ENCODE data around the gene H2AZ2.
"Not testable (repeated sequence)": the region's sequence is repeated elsewhere in the genome, so short reads cannot be mapped to it uniquely, and the experiment has no call there.

Gene H2AZ2

DNA sequence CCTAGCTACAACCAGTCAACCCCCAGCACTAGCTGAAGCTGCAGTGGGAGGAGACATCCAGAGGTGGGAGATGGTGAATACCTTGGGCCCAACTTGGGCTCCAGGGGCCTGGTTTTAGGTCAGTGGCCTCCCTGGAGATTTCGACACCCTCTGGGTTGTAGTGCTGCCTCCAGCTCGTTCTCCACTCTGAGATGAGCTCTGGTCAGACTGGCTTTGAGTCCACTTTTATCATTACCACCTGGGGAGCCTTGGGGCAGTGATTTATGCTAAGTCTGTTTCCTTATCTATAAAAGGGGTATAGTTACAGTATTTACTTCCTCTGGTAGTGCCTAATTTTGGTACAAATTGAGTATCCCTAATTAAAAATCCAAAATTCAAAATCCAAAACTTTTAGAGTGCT is 28.6 kb downstream of the H2AZ2 start:
- DNase-seq (ENCODE audit: low read depth, low spot score) = no peak

DNA sequence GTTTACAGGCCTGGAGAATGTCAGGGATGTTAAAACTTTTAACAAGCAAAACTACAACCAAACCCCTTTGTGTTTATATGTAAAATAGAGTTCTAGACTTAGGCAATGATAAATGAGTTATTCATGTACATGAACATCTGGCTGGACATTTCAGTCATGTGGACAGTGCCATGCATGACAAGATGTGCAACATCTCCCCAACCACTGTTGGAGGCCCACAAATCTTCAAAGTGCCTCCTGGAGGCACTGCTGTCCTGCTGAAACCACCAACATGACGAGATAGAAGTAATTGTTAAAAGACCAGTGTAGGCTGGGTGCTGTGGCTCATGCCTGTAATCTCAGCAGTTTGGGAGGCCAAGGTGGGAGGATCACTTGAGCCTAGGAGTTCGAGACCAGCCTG is 33.0 kb downstream of the H2AZ2 start:
- no peak for DNase-seq (ENCODE audit: low read depth, low spot score)

DNA sequence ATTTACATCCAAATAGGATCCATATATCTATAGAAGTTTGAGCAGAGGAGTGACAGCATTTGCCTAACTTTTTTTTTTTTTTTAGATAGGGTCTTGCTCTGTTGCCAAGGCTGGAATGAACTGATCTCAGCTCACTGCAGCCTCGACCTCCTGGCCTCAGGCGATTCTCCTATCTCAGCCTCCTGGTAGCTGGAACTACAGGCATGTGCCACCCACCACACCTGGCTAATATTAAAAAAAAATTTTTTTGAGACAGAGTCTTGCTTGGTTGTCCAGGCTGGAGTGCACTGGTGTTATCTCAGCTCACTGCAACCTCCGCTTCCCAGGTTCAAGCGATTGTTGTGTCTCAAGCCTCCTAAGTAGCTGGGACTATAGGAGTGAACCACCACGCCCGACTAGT is 36.3 kb downstream of the H2AZ2 start:
- DNase-seq (ENCODE audit: low read depth, low spot score) = no peak

DNA sequence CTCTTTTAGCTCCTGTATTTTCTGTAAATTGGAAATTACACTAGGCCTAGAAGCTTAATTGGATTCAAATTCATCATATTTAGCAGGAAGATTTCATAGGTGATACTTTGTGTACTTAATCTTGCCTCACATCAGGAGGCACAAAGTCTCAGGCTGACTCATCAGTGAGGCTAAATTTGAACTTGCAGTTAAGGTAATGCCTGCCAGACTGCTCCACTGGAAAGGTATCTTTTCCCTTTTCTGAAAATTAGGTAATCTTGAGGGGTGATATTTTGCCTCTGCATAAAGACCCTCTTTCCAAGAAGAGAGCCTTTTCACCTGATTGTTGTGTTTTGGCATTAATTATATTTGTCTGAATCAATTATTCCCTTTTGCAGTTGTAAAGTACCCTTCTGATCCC is 36.8 kb downstream of the H2AZ2 start:
- DNase-seq (ENCODE audit: low read depth, low spot score) = no peak

DNA sequence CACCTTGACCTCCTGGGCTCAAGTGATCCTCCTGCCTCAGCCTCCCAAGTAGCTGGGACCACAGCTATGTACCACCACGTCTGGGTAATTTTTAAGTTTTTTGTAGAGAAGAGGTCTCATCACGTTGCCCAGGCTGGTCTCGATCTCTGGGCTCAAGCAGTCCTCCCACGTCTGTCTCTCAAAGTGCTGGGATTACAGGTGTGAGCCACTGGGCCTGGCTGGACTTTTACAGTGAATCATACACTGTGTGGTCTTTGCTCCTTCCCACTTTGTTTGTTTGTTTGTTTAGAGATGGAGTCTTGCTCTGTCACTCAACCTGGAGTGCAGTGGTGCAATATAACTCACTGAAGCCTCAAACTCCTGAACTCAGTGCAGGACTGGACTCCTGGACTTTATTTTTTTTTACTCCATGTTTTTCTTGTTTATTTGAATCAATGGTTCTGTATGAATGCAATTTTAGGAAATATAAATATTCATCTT is 38.9 kb downstream of the H2AZ2 start:
- DNase-seq (ENCODE audit: low read depth, low spot score) = no peak

DNA sequence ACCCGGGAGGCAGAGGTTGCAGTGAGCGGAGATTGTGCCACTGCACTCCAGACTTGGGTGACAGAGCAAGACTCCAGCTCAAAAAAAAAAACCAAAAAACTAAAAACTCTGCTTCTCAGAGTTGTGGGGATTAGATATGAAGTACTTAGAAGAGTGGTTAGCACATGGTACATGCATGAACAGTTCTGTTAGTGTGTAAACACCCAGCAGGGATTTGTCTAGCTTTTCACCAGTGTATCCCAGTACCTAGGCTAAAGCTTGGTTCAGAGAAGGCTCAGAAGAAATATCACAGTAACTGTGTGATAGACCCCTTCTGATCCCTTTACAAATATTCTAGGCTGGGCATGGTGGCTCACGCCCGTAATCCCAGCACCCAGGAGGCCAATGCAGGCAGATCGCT is 41.9 kb downstream of the H2AZ2 start:
- DNase-seq (ENCODE audit: low read depth, low spot score) = no peak

DNA sequence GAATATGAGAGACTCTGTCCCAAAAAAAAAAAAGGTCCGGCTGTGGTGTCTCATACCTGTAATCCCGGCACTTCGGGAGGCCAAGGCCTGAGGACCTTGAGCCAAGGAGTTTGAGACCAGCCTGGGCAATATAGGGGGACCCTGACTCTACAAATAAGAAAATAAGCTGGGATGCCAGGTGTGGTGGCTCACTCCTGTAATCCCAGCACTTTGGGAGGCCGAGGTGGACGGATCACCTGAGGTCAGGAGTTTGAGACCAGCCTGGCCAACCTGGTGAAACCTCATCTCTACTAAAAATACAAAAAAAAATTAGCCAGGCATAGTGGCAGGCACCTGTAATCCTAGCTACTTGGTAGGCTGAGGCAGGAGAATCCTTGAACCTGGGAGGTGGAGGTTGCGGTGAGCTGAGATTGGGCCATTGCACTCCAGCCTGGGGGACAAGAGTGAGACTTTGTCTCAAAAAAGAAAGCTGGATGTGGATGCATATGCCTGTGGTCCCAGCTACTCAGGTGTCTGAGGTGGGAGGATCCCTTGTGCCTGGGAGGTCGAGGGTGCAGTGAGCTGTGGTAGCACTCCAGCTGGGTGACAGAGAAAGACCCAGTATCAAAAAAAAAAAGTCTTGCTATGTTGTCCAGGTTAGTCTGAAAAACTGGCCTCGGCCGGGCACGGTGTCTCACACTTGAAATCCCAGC is 43.9 kb downstream of the H2AZ2 start:
- not testable (repeated sequence) for DNase-seq (ENCODE audit: low read depth, low spot score)

DNA sequence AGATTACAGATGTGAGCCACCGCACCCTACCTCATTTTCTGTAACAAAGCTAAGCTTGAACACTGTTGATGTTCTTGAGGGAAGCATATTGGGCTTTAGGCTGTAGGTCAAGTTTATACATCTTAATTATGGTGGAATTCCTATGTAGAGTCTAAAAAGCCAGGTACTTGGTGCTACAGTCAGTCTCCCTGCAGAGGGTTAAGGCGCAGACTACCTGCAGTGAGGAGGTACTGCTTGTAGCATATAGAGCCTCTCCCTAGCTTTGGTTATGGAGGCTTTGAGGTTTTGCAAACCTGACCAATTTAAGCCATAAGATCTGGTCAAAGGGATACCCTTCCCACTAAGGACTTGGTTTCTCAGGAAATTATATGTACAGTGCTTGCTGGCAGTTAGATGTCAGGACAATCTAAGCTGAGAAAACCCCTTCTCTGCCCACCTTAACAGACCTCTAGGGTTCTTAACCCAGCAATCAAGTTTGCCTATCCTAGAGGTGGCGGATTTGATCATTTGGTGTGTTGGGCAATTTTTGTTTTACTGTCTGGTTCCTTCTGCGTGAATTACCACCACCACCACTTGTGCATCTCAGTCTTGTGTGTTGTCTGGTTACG is 45.4 kb downstream of the H2AZ2 start:
- no peak for DNase-seq (ENCODE audit: low read depth, low spot score)

DNA sequence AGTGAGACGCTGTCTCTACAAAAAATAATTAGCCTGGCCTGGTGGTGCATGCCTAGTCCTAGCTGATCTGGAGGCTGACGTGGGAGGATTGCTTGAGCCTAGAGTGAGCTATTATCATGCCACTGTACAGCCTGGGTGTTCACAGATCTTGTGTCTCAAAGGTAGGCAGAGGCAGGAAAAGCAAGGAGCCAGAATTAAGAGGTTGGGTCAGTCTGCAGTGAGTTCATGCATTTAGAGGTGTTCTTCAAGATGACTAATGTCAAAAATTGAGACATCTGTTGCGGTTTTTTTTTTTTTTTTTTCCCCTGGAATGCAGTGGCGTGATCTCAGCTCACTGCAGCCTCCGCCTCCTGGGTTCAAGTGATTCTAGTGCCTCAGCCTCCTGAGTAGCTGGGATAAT is 46.0 kb downstream of the H2AZ2 start:
- no peak for DNase-seq (ENCODE audit: low read depth, low spot score)

DNA sequence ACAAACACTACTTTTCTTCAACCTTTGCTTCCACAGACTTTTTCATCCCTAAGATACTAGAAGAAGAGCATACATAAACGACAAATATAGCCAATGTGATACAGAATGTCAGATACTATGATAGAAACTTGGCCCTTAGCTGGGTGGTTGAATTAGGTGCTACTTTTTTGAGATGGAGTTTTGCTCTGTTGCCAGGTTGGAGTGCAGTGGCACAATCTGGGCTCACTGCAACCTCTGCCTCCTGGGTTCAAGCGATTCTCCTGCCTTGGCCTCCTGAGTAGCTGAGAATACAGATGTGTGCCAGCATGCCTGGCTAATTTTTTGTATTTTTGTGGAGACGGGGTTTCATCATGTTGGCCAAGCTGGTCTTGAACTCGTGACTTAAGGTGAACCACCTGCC is 47.9 kb downstream of the H2AZ2 start:
- DNase-seq (ENCODE audit: low read depth, low spot score) = no peak

DNA sequence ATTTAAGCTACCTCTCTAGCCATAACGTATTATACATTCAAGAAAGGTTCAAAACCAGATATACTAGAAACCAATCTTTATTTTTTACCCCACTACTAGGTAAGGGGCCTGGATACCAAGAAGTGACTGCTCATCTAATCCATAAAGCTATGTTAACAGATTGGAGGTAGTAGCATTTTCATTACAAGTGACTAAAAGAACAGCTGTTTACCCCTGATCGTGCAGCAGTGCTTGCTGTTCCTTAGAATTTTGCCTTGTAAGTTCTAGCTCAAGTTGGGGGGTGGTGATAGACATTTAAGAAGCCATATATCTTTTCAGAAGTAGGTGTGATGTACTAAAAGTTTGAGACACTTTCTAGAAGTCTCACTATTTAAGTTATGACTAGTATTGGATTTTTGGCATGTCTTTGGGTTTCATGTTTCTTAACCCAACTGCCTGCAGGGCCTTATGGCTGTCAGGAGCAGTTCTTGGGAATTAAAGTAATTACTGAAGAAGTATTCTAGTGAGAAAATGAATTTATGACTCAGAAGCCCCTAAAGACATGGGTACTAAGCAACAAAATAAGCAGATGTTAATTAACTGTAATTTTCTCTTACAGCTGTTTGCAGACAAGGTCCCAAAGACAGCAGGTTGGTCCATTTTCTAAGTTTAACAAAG is 49.1 kb downstream of the H2AZ2 start:
- no peak for DNase-seq (ENCODE audit: low read depth, low spot score)

DNA sequence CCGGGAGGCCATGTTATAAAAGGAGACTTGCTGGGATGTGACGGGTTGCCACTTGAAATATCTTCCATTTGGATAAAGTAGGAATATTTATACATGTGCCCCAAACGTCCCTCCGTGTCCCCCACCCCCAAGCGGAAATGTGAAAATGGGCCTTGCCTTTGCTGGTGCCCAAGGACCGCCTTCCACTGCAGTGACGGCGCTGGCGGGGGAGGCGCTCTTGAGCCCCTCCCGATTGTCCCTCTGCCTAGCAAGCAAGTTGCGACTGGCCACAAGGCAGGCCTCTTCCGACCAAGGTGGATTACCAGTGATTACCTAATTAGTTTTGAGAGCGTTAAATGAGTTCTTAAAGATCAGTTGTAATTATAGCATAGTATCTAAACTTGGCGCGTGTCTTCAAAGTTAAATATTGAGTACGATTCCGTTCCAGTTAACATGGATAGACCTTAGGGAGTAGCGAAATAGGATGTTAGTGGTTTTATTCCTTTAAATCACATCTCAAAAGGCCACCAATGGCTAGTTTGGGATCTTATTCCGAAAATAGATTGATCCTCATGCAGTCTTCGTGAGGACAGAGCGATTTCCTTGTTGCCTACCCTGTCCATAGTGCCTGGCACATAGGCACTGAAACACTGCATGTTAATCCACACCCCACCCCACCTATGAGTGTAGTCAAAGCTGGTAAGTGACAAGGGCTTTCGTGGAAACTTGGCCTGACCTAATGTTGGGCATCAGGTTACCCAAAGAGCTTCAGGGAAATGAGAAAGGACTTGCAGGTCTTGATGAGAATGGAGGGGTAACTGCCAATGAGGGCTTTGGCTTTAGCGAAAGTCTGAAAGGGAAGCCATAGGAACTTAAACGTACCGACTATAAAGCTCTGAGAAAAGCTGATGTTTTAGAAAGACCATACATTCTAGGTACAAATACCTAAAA is 50.3 kb downstream of the H2AZ2 start:
- peak; percentile 73 for DNase-seq (ENCODE audit: low read depth, low spot score)

DNA sequence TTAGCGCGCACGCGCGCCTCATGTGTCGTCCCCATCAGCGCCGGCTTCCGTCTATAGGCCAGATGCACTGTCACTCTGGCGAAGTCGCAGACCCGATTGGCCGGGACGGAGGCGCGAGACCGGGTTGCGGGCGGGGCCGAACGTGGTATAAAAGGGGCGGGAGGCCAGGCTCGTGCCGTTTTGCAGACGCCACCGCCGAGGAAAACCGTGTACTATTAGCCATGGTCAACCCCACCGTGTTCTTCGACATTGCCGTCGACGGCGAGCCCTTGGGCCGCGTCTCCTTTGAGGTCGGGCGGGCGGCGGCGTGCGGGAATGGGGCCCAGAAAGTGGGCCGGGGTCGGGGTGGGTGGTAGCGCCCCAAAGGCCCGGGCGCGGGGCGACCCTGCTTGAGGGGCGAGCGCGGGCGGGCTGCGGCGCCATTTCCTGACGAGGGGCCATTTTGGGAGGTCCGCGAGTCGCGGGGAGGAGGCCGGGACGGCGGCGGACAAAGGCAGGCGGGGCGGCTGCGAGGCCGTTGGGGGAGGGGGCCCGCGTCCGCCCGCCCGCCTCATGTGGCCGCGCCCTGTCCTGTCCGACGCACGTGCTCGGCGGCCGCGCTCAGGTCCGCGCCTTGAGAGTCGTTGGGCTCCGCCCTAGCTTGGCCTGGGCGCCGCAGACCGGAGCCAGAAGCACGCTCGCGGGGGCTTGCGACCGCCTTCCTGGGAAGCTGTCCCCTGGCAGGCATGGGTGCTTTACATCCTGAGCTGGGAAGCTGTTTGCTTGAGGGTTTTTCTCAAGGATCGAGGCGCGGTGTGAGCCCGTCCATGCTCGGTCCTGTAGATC is 51.2 kb downstream of the H2AZ2 start, which contains the start of gene PPIA:
TSS of gene PPIA (plus strand) at position 178 of the 825 bp plus-strand sequence. CDS start at position 222, 44 bp downstream.
- peak; percentile 99 for DNase-seq (ENCODE audit: low read depth, low spot score)

DNA sequence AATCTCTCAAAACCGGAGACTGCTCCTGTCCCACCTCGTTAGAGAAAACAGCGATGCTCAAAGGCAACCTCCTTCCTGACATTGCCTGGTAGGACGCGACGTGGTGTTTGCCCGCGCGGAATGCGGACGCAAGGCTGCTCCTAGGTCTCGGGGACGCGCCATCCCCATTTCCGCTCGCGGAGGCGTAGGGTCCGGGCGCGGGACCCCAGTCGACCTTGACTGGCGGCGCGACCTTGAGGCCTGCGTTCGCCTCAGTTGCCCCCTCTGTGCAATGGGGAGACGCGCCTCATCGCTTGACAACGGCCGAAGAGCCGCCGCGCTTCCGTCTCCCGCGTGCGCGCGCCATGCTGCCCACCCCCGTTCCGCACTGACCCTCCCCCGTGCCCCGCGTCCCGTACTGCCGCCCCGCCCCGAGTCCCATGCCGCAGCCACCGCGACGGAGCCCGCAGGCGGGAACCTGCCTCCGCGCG is 51.8 kb downstream of the H2AZ2 start:
- no peak for DNase-seq (ENCODE audit: low read depth, low spot score)

DNA sequence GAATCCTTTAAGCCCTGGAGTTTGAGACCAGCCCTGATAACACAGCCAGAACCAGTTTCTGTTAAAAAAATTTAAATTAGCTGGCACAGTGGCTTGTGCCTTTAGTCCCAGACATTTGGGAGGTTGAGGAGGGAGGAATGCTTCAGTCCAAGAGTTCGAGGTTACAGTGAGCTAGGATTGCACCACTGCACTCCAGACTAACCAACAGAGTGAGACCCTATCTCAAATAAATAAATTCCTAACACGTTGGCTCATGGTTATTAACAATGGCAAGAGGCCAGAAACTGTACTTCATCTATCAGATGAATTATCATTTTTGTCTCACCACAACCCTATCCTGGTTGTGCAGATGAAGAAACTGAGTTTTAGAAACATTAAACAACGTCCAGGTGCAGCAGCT is 53.6 kb downstream of the H2AZ2 start:
- DNase-seq (ENCODE audit: low read depth, low spot score) = no peak

DNA sequence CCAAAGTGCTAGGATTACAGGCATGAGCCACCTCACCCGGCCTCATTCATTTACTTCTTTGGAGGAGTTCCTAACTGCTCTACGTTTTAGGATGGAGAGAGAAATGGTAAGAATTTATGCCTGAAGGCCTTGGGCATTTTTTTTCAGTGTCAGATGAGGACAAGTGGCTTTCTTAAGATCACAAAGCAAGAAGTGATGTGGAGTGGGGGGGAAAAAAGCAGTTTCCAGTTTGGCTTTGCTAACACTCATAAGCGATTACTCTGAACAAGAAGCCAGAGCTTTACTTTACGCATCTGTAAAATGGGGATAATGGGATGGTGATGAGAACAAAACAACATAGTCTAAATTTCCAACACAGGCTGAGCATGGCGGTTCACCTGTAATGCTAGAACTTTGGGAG is 54.0 kb downstream of the H2AZ2 start:
- no peak for DNase-seq (ENCODE audit: low read depth, low spot score)

DNA sequence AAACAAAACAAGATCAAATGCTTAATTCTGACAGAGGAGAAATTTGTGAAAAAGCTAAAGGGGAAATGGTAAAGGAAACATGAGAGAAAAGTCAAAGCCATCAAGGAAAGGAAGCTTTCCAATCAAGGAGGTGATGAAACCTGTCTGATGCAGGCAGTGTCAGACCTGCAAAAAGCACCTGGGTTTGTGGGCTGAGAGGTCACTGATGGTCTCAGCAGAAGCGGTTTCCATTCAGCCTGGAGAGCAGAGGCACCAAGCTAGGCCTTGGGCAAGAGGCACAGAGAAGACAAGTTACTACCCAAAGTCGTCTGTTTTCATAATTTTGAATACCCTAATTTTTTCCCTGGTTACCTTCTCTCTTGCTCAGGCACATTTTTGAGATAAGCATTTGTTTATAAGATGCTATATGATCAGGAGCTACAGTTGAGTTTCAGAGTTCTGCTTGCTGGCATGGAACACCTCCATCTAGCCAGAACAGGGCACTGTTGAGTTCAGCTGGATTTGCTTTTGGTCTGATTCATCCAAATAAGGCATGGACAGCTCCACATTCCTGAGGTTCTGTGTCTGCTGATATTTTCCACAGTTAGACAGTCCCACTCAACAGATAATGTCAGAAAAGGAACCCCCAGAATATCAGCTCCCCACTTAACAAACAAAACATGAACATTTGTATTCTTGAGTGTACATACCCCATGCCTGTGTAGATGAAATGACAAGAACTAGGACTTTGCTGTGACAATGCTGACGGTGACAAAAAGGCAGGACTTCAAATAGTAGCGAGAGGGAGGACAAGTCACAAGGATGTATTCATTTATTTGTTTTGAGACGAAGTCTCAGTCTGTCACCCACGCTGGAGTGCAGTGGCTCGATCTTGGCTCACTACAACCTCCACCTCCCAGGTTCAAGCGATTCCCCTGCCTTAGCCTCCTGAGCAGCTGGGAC is 56.3 kb downstream of the H2AZ2 start:
- DNase-seq (ENCODE audit: low read depth, low spot score) = no peak

DNA sequence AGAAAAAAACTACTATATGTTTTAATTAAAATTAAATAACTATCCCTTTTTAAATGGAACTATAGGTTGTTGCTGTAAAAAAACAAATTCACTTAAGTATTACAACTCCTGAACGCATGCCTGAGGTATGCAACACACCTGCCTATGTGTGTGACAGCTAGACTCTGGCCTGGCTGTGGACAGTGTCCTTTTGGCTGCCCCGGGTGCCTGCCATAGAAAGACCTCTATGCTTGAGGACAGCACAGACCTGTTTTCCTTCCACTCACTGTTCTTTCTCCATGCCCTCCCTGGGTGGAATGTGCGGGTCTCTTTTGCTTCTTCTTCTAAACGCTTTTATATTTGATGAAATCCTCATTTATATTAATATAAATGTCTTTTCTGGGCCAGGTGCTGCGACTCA is 57.9 kb downstream of the H2AZ2 start:
- DNase-seq (ENCODE audit: low read depth, low spot score) = no peak

DNA sequence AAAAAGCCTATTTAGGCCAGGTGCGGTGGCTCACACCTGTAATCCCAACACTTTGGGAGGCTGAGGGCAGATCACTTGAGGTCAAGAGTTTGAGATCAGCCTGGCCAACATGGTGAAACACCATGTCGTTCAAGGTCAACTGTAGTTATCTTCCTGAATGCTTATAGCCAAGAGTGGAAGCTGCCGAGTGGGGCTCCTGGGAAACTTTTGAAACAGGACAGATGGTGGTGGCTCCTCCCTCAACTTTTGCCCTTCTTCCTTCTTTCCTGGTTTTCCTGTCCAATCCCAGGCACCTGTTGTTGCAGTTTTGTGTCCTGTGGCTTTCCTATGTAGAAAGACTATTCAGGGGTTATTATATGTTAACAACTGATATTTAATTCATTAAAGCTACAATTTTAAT is 60.1 kb downstream of the H2AZ2 start:
- DNase-seq (ENCODE audit: low read depth, low spot score) = no peak

DNA sequence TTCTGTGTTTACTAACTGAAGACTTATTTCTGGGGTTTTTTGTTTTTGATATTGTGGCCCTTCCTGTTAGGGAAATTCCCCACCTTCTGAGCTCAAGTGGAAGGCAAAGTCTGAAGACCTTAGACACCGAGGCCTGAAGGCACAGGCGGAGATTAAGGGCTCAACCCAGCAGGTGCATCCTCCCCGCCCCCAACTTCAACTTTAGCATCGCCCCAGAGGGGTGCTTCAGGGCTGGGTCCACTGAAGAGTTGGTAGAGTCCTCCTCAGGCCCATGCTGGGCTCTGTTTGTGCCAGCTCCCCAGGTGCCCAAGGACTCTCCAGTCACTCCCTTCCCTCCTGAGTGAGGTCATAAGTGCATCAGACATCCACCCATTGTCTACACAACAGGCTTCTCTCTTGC is 60.8 kb downstream of the H2AZ2 start:
- DNase-seq (ENCODE audit: low read depth, low spot score) = no peak
